K562 (cell line): ENCODE measurements around the gene PRLH.

Experiments used
- CTCF ChIP-seq, 3 experiments: IDR thresholded peaks in 2 of 3; conservative IDR thresholded peaks in 1 of 3; 2 replicates each; pipeline ENCODE4 v1.5.1; 2011 to 2012; ENCODE audit warnings: low read length in 3 of 3, mild to moderate bottlenecking in 3 of 3, control low read depth in 2 of 3, improper control_type of control experiment in 1 of 3, inconsistent platforms in 1 of 3, low read depth in 1 of 3, mixed read lengths in 1 of 3, moderate library complexity in 1 of 3; ENCODE audit not compliant: insufficient read depth in 2 of 3
- RAD51 ChIP-seq: fragments of 450-650 bp; IDR thresholded peaks from 2 replicates; pipeline ENCODE4 v1.7.1; 2016; ENCODE audit warnings: low read depth, mild to moderate bottlenecking, borderline replicate concordance
- USF2 ChIP-seq: sonication (generic); formaldehyde crosslinking; IDR thresholded peaks from 2 replicates; pipeline ENCODE4 v1.5.0; 2020; ENCODE audit warnings: missing genetic modification reagents
- TF ChIP-seq, protein P1 (sequence below): sonication (generic); formaldehyde crosslinking; IDR thresholded peaks from 2 replicates; pipeline ENCODE4 v1.8.0; 2022; ENCODE audit warnings: missing genetic modification reagents, mild to moderate bottlenecking, borderline replicate concordance

GRCh38 chr2:237603718-237604362 lies 37.5 kb downstream of the PRLH start:
- no peak for TF ChIP-seq CTCF (IDR thresholded peaks at IDR 0.05 in 2 of 3, conservative IDR thresholded peaks at IDR 0.05 in 1 of 3; ENCODE audit: insufficient read depth in 2 of 3, low read depth in 1 of 3, low read length in 3 of 3)
- no peak for TF ChIP-seq USF2
- no peak for TF ChIP-seq RAD51
- TF ChIP-seq, protein P1, sequence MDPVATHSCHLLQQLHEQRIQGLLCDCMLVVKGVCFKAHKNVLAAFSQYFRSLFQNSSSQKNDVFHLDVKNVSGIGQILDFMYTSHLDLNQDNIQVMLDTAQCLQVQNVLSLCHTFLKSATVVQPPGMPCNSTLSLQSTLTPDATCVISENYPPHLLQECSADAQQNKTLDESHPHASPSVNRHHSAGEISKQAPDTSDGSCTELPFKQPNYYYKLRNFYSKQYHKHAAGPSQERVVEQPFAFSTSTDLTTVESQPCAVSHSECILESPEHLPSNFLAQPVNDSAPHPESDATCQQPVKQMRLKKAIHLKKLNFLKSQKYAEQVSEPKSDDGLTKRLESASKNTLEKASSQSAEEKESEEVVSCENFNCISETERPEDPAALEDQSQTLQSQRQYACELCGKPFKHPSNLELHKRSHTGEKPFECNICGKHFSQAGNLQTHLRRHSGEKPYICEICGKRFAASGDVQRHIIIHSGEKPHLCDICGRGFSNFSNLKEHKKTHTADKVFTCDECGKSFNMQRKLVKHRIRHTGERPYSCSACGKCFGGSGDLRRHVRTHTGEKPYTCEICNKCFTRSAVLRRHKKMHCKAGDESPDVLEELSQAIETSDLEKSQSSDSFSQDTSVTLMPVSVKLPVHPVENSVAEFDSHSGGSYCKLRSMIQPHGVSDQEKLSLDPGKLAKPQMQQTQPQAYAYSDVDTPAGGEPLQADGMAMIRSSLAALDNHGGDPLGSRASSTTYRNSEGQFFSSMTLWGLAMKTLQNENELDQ (CRISPR knock-in tag): no peak
